Suprapubic skin (tissue), 3 donors: ENCODE data around the gene MAPK11.
A peak's percentile ranks its signal among the peaks of the same experiment; 100 is the strongest.

ENCODE experiments used
- EP300 ChIP-seq: sonication (generic); formaldehyde crosslinking; IDR thresholded peaks from one replicate; pipeline ENCODE4 v1.6.1; 2017; ENCODE audit warnings: antibody characterized with exemption
- POLR2A ChIP-seq, 2 donors: fragments of 450-650 bp; IDR thresholded peaks; one replicate each; pipeline ENCODE4 v1.6.1; 2017; ENCODE audit warnings: antibody characterized with exemption in 2 of 2, mild to moderate bottlenecking in 2 of 2, moderate library complexity in 2 of 2
- TF ChIP-seq, protein P1 (sequence below), 2 donors: fragments of 200-600 bp in 1 of 2; fragments of 450-650 bp in 1 of 2; sonication (generic) in 1 of 2; IDR thresholded peaks; one replicate each; pipeline ENCODE4 v1.5.1; 2016 to 2019; ENCODE audit warnings: antibody characterized with exemption in 2 of 2, mild to moderate bottlenecking in 1 of 2, moderate library complexity in 1 of 2

DNA sequence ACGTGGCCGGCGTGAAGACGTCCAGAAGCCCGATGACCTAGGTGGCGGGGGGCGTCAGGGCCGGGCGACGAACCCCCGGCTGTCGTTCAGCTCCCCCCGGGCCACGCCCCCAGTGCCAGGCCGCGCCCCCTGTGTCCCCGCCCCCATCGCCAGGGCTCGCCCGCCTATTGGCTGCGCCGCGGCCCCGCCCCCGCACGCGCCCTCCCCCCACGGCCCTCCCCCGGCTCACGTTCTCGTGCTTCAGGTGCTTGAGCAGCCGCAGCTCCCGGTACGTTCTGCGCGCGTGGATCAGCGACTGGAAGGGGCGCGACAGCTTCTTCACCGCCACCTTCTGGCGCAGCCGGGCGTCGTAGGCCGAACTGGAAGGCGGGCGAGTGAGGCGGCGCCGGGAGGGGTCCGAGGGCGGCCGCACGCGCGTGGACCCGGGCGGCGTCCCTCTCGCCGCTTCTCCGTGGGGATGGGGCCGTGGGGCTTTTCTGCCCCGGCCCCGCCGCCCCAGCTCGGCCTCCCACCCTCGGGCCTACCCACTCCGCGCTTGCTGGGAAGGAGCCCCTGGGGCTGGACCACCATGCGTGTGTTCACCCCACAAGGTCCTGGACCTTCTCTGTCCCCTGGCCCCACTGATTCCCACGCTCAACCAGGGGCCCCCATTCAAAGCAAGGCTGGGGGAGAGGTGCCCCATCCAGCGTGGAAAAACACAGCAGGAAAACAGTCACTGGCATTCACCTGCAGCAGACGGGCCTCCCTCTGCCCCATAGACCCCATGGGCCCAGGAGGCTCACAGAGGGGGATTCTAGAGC lies 2.4 kb downstream of the MAPK11 start:
- TF ChIP-seq POLR2A (IDR thresholded peaks at IDR 0.05) (no peak), EP300 (no peak)
- TF ChIP-seq, protein P1, sequence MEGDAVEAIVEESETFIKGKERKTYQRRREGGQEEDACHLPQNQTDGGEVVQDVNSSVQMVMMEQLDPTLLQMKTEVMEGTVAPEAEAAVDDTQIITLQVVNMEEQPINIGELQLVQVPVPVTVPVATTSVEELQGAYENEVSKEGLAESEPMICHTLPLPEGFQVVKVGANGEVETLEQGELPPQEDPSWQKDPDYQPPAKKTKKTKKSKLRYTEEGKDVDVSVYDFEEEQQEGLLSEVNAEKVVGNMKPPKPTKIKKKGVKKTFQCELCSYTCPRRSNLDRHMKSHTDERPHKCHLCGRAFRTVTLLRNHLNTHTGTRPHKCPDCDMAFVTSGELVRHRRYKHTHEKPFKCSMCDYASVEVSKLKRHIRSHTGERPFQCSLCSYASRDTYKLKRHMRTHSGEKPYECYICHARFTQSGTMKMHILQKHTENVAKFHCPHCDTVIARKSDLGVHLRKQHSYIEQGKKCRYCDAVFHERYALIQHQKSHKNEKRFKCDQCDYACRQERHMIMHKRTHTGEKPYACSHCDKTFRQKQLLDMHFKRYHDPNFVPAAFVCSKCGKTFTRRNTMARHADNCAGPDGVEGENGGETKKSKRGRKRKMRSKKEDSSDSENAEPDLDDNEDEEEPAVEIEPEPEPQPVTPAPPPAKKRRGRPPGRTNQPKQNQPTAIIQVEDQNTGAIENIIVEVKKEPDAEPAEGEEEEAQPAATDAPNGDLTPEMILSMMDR (IDR thresholded peaks at IDR 0.05), result peak in 1 of 2 donors; percentile 41
